Measurements from ENCODE around the gene CAPRIN2.

The CAPRIN2 gene

GRCh38 chr12:30779578-30779977, 24.8 kb upstream of the CAPRIN2 start:
- no peak overlapping the region for H3K4me3 ChIP-seq (ENCODE audit: low read depth, low read length)
- H3K27me3 ChIP-seq (replicated peaks), result no peaks in the 10 kb centered on the region
- TF ChIP-seq CTCF (IDR thresholded peaks at IDR 0.05; ENCODE audit: low read depth, low read length, missing control alignments), result no peak
- H3K27ac ChIP-seq, result no peak overlapping the region
- DNase-seq, result no peak
- in situ Hi-C loops (cut with HindIII; ENCODE audit: low pct_ligation_motif_present, low sequenced_read_pairs), result no loop called here
- H3K36me3 ChIP-seq (replicated peaks), result no peaks in the 10 kb centered on the region

GRCh38 chr12:30779178-30779577, 24.4 kb upstream of the CAPRIN2 start:
- TF ChIP-seq CTCF (IDR thresholded peaks at IDR 0.05; ENCODE audit: low read depth, low read length, missing control alignments), result no peak
- DNase-seq, result no peak
- H3K27ac ChIP-seq, result no peak overlapping the region
- no peaks in the 10 kb centered on the region for H3K36me3 ChIP-seq (replicated peaks)
- no peaks in the 10 kb centered on the region for H3K27me3 ChIP-seq (replicated peaks)
- in situ Hi-C loops (cut with HindIII; ENCODE audit: low pct_ligation_motif_present, low sequenced_read_pairs), result no loop called here
- no peak overlapping the region for H3K4me3 ChIP-seq (ENCODE audit: low read depth, low read length)

GRCh38 chr12:30774599-30774998, 19.8 kb upstream of the CAPRIN2 start:
- Histone ChIP-seq H3K4me3 (ENCODE audit: low read depth, low read length) (no peak overlapping the region), H3K27me3 (replicated peaks) (no peaks in the 10 kb centered on the region), H3K36me3 (replicated peaks) (no peaks in the 10 kb centered on the region), H3K27ac (no peak overlapping the region)
- in situ Hi-C loops (cut with HindIII; ENCODE audit: low pct_ligation_motif_present, low sequenced_read_pairs), result no loop called here
- TF ChIP-seq CTCF (IDR thresholded peaks at IDR 0.05; ENCODE audit: low read depth, low read length, missing control alignments), result no peak
- no peak for DNase-seq

- Histone ChIP-seq H3K27ac (no peak overlapping the region), H3K4me3 (ENCODE audit: low read depth, low read length) (no peak overlapping the region), H3K36me3 (replicated peaks) (no peaks in the 10 kb centered on the region), H3K27me3 (replicated peaks) (no peaks in the 10 kb centered on the region)
- DNase-seq, result no peak
- in situ Hi-C loops (cut with HindIII; ENCODE audit: low pct_ligation_motif_present, low sequenced_read_pairs), result no loop called here
- TF ChIP-seq CTCF (IDR thresholded peaks at IDR 0.05; ENCODE audit: low read depth, low read length, missing control alignments), result no peak
These were observed 15.1 kb upstream of the CAPRIN2 start for GRCh38 chr12:30769802-30770201.

GRCh38 chr12:30764251-30764650, 9.5 kb upstream of the CAPRIN2 start:
- DNase-seq, result no peak
- Histone ChIP-seq H3K4me3 (ENCODE audit: low read depth, low read length) (no peak overlapping the region), H3K27me3 (replicated peaks) (no peaks in the 10 kb centered on the region), H3K27ac (no peak overlapping the region), H3K36me3 (replicated peaks) (no peaks in the 10 kb centered on the region)
- in situ Hi-C loops (cut with HindIII; ENCODE audit: low pct_ligation_motif_present, low sequenced_read_pairs), result no loop called here
- no peak for TF ChIP-seq CTCF (IDR thresholded peaks at IDR 0.05; ENCODE audit: low read depth, low read length, missing control alignments)

- Histone ChIP-seq H3K36me3 (replicated peaks) (no peaks in the 10 kb centered on the region), H3K27me3 (replicated peaks) (no peaks in the 10 kb centered on the region), H3K4me3 (ENCODE audit: low read depth, low read length) (no peak overlapping the region), H3K27ac (no peak overlapping the region)
- no peak for DNase-seq
- no peak for TF ChIP-seq CTCF (IDR thresholded peaks at IDR 0.05; ENCODE audit: low read depth, low read length, missing control alignments)
- in situ Hi-C loops (cut with HindIII; ENCODE audit: low pct_ligation_motif_present, low sequenced_read_pairs), result no loop called here
These were observed 8.3 kb upstream of the CAPRIN2 start for GRCh38 chr12:30763053-30763452.

Measured in brain microvascular endothelial cell (primary cell).